NK-92 (cell line): ENCODE data around the gene R3HDM2.

Experiments
- DNase-seq: peaks from one replicate; lab custom pipeline; 2025; ENCODE audit not compliant: unreplicated experiment; lab: John Stamatoyannopoulos, UW

R3HDM2 gene

GRCh38 chr12:57207731-57208630, 222.9 kb downstream of the R3HDM2 start:
- no peak for DNase-seq

- no peak for DNase-seq
These were observed 224.9 kb downstream of the R3HDM2 start for GRCh38 chr12:57205931-57206330.

GRCh38 chr12:57205186-57205585, 225.7 kb downstream of the R3HDM2 start:
- DNase-seq = no peak

GRCh38 chr12:57204454-57204853, 226.4 kb downstream of the R3HDM2 start:
- DNase-seq = no peak

- DNase-seq = no peak
These were observed 227.1 kb downstream of the R3HDM2 start for GRCh38 chr12:57203791-57204190.
